OCI-LY3 (cell line): ENCODE data around the gene MPPED1.

Experiments used
- CTCF ChIP-seq: fragments of 200-600, 300-600 bp; sonication (generic); IDR thresholded peaks from 2 replicates; pipeline ENCODE4 v1.5.1; 2014; ENCODE audit warnings: antibody characterized with exemption, low read length, low read depth
- EZH2phosphoT487 ChIP-seq: fragments of 200-600 bp; shearing (Covaris generic); IDR thresholded peaks from 2 replicates; pipeline ENCODE4 v1.6.1; 2018; ENCODE audit warnings: antibody characterized with exemption, mixed run types, low read depth

DNA sequence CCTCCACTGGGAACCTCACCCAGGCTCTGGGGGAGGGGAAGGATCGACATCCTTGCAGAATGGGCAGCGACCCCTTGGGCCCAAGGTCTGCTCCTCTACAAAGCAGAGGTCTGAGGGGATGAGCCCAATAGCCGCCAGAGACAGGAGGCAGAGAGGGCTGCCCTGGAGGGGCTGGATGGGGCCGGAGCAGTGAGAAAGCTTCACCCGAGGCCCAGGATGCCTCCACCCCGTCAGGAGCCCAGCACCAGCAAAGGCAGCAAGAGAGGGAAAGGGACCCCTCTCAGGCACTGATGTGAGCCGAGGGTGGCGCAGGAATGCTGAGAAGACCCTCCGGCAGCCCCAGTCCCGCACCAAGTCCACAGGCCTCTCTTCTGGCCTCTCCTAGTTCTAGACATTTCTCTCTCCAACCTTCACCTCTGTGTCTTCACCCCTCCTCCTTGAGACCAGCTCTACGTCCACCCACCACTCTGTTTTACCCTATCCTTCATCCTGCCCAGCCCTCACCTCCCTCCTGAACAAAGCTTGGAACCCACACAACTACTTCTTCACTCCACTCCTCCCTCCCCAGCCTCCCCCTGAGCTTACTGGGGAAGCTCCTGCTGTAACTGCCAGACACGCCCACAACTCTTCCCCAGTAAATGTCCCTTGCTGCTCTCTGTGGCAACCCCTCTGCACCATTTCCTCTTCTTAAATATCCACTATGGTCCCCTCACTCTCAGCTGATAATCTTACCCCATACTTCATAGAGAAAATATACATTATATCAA lies 131.9 kb downstream of the MPPED1 start:
- TF ChIP-seq CTCF = no peak
- TF ChIP-seq EZH2phosphoT487 = no peak
